ENCODE results near the gene LRRC18. TPM values are rescaled to one million over a fixed set of nuclear protein-coding genes. Genes with fewer than 3 reads are reported as not detected.
A peak's percentile ranks its signal among the peaks of the same experiment; 100 is the strongest.

Gene LRRC18
- total RNA-seq, 2 experiments from 2014 or later: not detected

- Histone ChIP-seq H3K4me1 (ENCODE audit: insufficient read depth, low read length) (no peaks in the 10 kb centered on the region), H3K27me3 (ENCODE audit: control insufficient read depth in 1 of 2, insufficient read depth in 2 of 2, low read length in 2 of 2) (no peaks in the 10 kb centered on the region), H3K4me3 (ENCODE audit: low read length) (no peak overlapping the region), H3K9me3 (ENCODE audit: control insufficient read depth in 1 of 2, insufficient read depth in 1 of 2, low read length in 2 of 2) (peaks cover 0 to 7% of the 10 kb centered on the region in 2 experiments), H3K36me3 (ENCODE audit: insufficient read depth, low read length) (no peaks in the 10 kb centered on the region), H3K27ac (ENCODE audit: low read depth in 1 of 2, low read length in 2 of 2) (no peak overlapping the region)
- ChIA-PET POLR2A (interaction anchor here (0.7 kb wide), 1 partner anchor 530 kb away, joined by 4 read pairs; no protein-coding TSS in a partner anchor), CTCF (no interaction called here)
- intact Hi-C loops (cut with DNase I, micrococcal nuclease): no loop called here
- no peaks in the 10 kb centered on the region for H3K4me1 Mint-ChIP-seq (ENCODE audit: low read depth)
- H3K27ac Mint-ChIP-seq: no peak overlapping the region
- DNase-seq: peak in 2 of 14 experiments; percentile 2 to 12
- H3K27me3 Mint-ChIP-seq: no peaks in the 10 kb centered on the region
- H3K4me3 Mint-ChIP-seq: no peak overlapping the region
- no peak for TF ChIP-seq CTCF (IDR thresholded peaks at IDR 0.05)
- no peaks in the 10 kb centered on the region for H3K36me3 Mint-ChIP-seq (ENCODE audit: low read depth)
- H3K9me3 Mint-ChIP-seq: no peaks in the 10 kb centered on the region
- no peak for ATAC-seq (ENCODE audit: poor library complexity)
Measured at GRCh38 chr10:48900371-48900801, 39.3 kb downstream of the LRRC18 start.

GRCh38 chr10:48899781-48900180, 39.9 kb downstream of the LRRC18 start:
- POLR2A ChIA-PET: interaction anchor here (0.7 kb wide), 1 partner anchor 529 kb away, joined by 4 read pairs; no protein-coding TSS in a partner anchor
- no peak for TF ChIP-seq CTCF (IDR thresholded peaks at IDR 0.05)
- ATAC-seq (ENCODE audit: poor library complexity): no peak
- no peak for DNase-seq
- CTCF ChIA-PET: no interaction called here
- Histone ChIP-seq H3K36me3 (ENCODE audit: insufficient read depth, low read length) (no peaks in the 10 kb centered on the region), H3K27me3 (ENCODE audit: control insufficient read depth in 1 of 2, insufficient read depth in 2 of 2, low read length in 2 of 2) (no peaks in the 10 kb centered on the region), H3K27ac (ENCODE audit: low read depth in 1 of 2, low read length in 2 of 2) (no peak overlapping the region), H3K4me3 (ENCODE audit: low read length) (no peak overlapping the region), H3K4me1 (ENCODE audit: insufficient read depth, low read length) (no peaks in the 10 kb centered on the region), H3K9me3 (ENCODE audit: control insufficient read depth in 1 of 2, insufficient read depth in 1 of 2, low read length in 2 of 2) (peaks cover 0 to 7% of the 10 kb centered on the region in 2 experiments)
- intact Hi-C loops (cut with DNase I, micrococcal nuclease): no loop called here
- H3K4me3 Mint-ChIP-seq: no peak overlapping the region
- H3K4me1 Mint-ChIP-seq (ENCODE audit: low read depth): no peaks in the 10 kb centered on the region
- no peaks in the 10 kb centered on the region for H3K36me3 Mint-ChIP-seq (ENCODE audit: low read depth)
- H3K9me3 Mint-ChIP-seq: no peaks in the 10 kb centered on the region
- H3K27ac Mint-ChIP-seq: no peak overlapping the region
- no peaks in the 10 kb centered on the region for H3K27me3 Mint-ChIP-seq

GRCh38 chr10:48898426-48898825, 41.2 kb downstream of the LRRC18 start:
- ATAC-seq (ENCODE audit: poor library complexity) (no peak), DNase-seq (no peak)
- Mint-ChIP-seq H3K27me3 (no peaks in the 10 kb centered on the region), H3K4me1 (ENCODE audit: low read depth) (no peaks in the 10 kb centered on the region), H3K4me3 (no peak overlapping the region), H3K36me3 (ENCODE audit: low read depth) (no peaks in the 10 kb centered on the region), H3K27ac (no peak overlapping the region), H3K9me3 (no peaks in the 10 kb centered on the region)
- Histone ChIP-seq H3K4me1 (ENCODE audit: insufficient read depth, low read length) (no peaks in the 10 kb centered on the region), H3K36me3 (ENCODE audit: insufficient read depth, low read length) (no peaks in the 10 kb centered on the region), H3K27ac (ENCODE audit: low read depth in 1 of 2, low read length in 2 of 2) (no peak overlapping the region), H3K4me3 (ENCODE audit: low read length) (no peak overlapping the region), H3K27me3 (ENCODE audit: control insufficient read depth in 1 of 2, insufficient read depth in 2 of 2, low read length in 2 of 2) (no peaks in the 10 kb centered on the region), H3K9me3 (ENCODE audit: control insufficient read depth in 1 of 2, insufficient read depth in 1 of 2, low read length in 2 of 2) (peaks cover 0 to 7% of the 10 kb centered on the region in 2 experiments)
- POLR2A ChIA-PET: no interaction called here
- intact Hi-C loops (cut with DNase I, micrococcal nuclease): no loop called here
- CTCF ChIA-PET: no interaction called here
- no peak for TF ChIP-seq CTCF (IDR thresholded peaks at IDR 0.05)

All from CD4-positive, alpha-beta T cell (primary cell).